ENCODE measurements around the gene FIBIN.

FIBIN gene

GRCh38 chr11:26950260-26950719 is 43.6 kb upstream of the FIBIN start:
- WGBS (ENCODE audit: insufficient coverage): 96% methylated on average over 5 of the region's 5 CpGs
- H3K27me3 ChIP-seq (replicated peaks in 2 of 5; ENCODE audit: control insufficient read depth in 4 of 5, insufficient read depth in 5 of 5, low read length in 4 of 5): no peaks in the 10 kb centered on the region
- CTCF ChIA-PET: no interaction called here
- no peak for DNase-seq
- no peaks in the 10 kb centered on the region for H3K36me3 ChIP-seq (ENCODE audit: control insufficient read depth in 4 of 4, insufficient read depth in 4 of 4, low read length in 3 of 4)
- H3K4me3 ChIP-seq (ENCODE audit: control insufficient read depth in 1 of 7, extremely low read depth in 1 of 7, insufficient read depth in 4 of 7, low read depth in 2 of 7, low read length in 6 of 7): no peak overlapping the region
- no peaks in the 10 kb centered on the region for H3K9me3 ChIP-seq (ENCODE audit: control extremely low read depth in 1 of 5, control insufficient read depth in 4 of 5, insufficient read depth in 2 of 5, low read depth in 1 of 5, low read length in 4 of 5)
- no peak overlapping the region for H3K27ac ChIP-seq (ENCODE audit: insufficient read depth in 1 of 2, low read depth in 1 of 2, low read length in 2 of 2, poor library complexity in 1 of 2, severe bottlenecking in 2 of 2)
- H3K4me1 ChIP-seq (ENCODE audit: control extremely low read depth in 1 of 4, control insufficient read depth in 4 of 4, insufficient read depth in 4 of 4, low read length in 3 of 4): no peaks in the 10 kb centered on the region
- POLR2A ChIA-PET: no interaction called here

DNA sequence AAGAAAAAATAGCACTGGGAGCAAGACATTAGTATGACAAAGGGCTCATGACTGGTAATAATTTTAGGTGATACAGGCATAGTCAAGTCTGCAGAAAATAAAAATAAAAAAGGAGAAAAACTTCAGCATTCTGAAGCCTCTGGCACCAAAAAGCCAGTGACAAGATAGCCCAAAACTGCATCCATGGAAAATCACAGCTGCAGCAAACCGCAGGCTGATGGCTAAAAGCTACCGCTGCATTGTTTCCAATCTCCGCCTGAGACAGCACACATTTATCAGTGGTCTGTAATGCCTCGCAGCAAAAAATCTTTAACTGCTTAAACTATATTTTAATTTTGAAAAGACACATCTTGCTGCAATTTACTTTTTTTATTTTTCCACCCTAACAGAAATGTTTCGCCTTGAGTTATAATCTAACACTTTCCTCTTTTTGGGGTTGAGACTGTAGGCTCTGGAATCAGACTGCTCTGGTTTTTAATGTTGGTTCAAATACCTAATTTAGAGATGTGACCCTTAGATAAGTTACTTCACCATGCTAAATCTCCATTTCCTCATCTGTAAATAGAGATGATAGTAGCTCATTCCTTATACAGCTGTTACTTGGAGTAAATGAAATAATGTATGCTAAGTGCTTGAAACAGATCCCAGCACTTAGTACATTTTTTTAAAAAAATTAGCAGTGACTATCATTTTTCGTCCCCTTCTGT is 42.0 kb upstream of the FIBIN start:
- no peak for DNase-seq
- Histone ChIP-seq H3K9me3 (ENCODE audit: control extremely low read depth in 1 of 5, control insufficient read depth in 4 of 5, insufficient read depth in 2 of 5, low read depth in 1 of 5, low read length in 4 of 5) (no peaks in the 10 kb centered on the region), H3K27me3 (replicated peaks in 2 of 5; ENCODE audit: control insufficient read depth in 4 of 5, insufficient read depth in 5 of 5, low read length in 4 of 5) (no peaks in the 10 kb centered on the region), H3K27ac (ENCODE audit: insufficient read depth in 1 of 2, low read depth in 1 of 2, low read length in 2 of 2, poor library complexity in 1 of 2, severe bottlenecking in 2 of 2) (no peak overlapping the region), H3K36me3 (ENCODE audit: control insufficient read depth in 4 of 4, insufficient read depth in 4 of 4, low read length in 3 of 4) (no peaks in the 10 kb centered on the region), H3K4me1 (ENCODE audit: control extremely low read depth in 1 of 4, control insufficient read depth in 4 of 4, insufficient read depth in 4 of 4, low read length in 3 of 4) (no peaks in the 10 kb centered on the region), H3K4me3 (ENCODE audit: control insufficient read depth in 1 of 7, extremely low read depth in 1 of 7, insufficient read depth in 4 of 7, low read depth in 2 of 7, low read length in 6 of 7) (no peak overlapping the region)
- ChIA-PET POLR2A (no interaction called here), CTCF (no interaction called here)
- WGBS (ENCODE audit: insufficient coverage): 100% methylated on average over 3 of the region's 6 CpGs

DNA sequence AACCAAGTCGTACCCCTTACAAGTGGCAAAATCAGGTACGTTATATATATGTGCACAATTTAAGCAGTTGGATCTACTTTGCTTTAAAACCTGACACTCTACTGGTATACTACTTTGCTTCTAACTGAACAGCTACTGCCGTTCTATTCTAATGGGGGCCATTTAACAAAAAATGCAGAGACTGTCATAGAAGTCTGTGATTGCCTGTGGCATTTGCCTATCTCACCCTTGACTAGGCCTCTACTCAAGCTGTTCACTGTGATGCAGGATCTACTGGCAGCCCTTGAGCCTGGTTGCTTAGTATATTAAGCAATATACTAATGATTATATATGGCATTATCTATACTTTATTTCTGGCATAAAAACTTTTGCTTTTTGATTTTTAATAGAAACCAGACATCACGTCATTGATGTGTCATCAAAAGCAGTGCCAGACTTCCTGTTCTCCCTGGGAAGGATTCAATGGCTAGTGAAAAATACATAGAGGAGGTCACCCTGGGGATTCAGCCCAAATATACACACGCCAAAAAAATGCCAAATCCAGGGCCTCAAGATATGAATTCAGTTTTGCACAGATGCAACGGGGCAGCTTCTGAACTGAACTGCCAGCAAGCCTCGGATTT is 40.0 kb upstream of the FIBIN start:
- WGBS (ENCODE audit: insufficient coverage): 97% methylated on average over 6 of the region's 7 CpGs
- ChIA-PET CTCF (interaction anchor here (0.8 kb wide), 1 partner anchor 10 kb away, joined by 3 read pairs; no protein-coding TSS in a partner anchor), POLR2A (no interaction called here)
- no peaks in the 10 kb centered on the region for H3K4me1 ChIP-seq (ENCODE audit: control extremely low read depth in 1 of 4, control insufficient read depth in 4 of 4, insufficient read depth in 4 of 4, low read length in 3 of 4)
- no peak for DNase-seq
- H3K27ac ChIP-seq (ENCODE audit: insufficient read depth in 1 of 2, low read depth in 1 of 2, low read length in 2 of 2, poor library complexity in 1 of 2, severe bottlenecking in 2 of 2): no peak overlapping the region
- H3K9me3 ChIP-seq (ENCODE audit: control extremely low read depth in 1 of 5, control insufficient read depth in 4 of 5, insufficient read depth in 2 of 5, low read depth in 1 of 5, low read length in 4 of 5): no peaks in the 10 kb centered on the region
- H3K36me3 ChIP-seq (ENCODE audit: control insufficient read depth in 4 of 4, insufficient read depth in 4 of 4, low read length in 3 of 4): no peaks in the 10 kb centered on the region
- H3K27me3 ChIP-seq (replicated peaks in 2 of 5; ENCODE audit: control insufficient read depth in 4 of 5, insufficient read depth in 5 of 5, low read length in 4 of 5): no peaks in the 10 kb centered on the region
- H3K4me3 ChIP-seq (ENCODE audit: control insufficient read depth in 1 of 7, extremely low read depth in 1 of 7, insufficient read depth in 4 of 7, low read depth in 2 of 7, low read length in 6 of 7): no peak overlapping the region

- no peaks in the 10 kb centered on the region for H3K9me3 ChIP-seq (ENCODE audit: control extremely low read depth in 1 of 5, control insufficient read depth in 4 of 5, insufficient read depth in 2 of 5, low read depth in 1 of 5, low read length in 4 of 5)
- no peaks in the 10 kb centered on the region for H3K27me3 ChIP-seq (replicated peaks in 2 of 5; ENCODE audit: control insufficient read depth in 4 of 5, insufficient read depth in 5 of 5, low read length in 4 of 5)
- 100% methylated on average over 1 of the region's 2 CpGs for WGBS (ENCODE audit: insufficient coverage)
- no peak overlapping the region for H3K27ac ChIP-seq (ENCODE audit: insufficient read depth in 1 of 2, low read depth in 1 of 2, low read length in 2 of 2, poor library complexity in 1 of 2, severe bottlenecking in 2 of 2)
- CTCF ChIA-PET: no interaction called here
- POLR2A ChIA-PET: no interaction called here
- H3K4me1 ChIP-seq (ENCODE audit: control extremely low read depth in 1 of 4, control insufficient read depth in 4 of 4, insufficient read depth in 4 of 4, low read length in 3 of 4): no peaks in the 10 kb centered on the region
- no peak overlapping the region for H3K4me3 ChIP-seq (ENCODE audit: control insufficient read depth in 1 of 7, extremely low read depth in 1 of 7, insufficient read depth in 4 of 7, low read depth in 2 of 7, low read length in 6 of 7)
- H3K36me3 ChIP-seq (ENCODE audit: control insufficient read depth in 4 of 4, insufficient read depth in 4 of 4, low read length in 3 of 4): no peaks in the 10 kb centered on the region
- DNase-seq: no peak
Observed at GRCh38 chr11:26958005-26958701, 35.8 kb upstream of the FIBIN start.

DNA sequence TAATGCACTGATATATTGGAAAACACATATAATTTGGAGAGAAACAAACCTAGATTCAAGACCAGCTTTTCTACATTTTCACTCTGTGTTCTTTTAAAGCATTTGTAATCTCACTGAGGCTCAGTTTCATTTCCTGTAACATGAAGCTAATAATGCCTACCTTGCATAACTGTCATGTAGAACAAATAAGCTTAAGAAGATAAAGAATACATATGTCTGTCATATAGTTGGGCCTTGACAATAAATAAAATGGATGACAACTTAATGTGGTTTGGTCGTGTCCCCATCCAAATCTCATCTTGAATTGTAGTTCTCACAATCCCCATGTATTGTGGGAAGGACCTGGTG is 35.2 kb upstream of the FIBIN start:
- Histone ChIP-seq H3K9me3 (ENCODE audit: control extremely low read depth in 1 of 5, control insufficient read depth in 4 of 5, insufficient read depth in 2 of 5, low read depth in 1 of 5, low read length in 4 of 5) (no peaks in the 10 kb centered on the region), H3K27me3 (replicated peaks in 2 of 5; ENCODE audit: control insufficient read depth in 4 of 5, insufficient read depth in 5 of 5, low read length in 4 of 5) (no peaks in the 10 kb centered on the region), H3K4me1 (ENCODE audit: control extremely low read depth in 1 of 4, control insufficient read depth in 4 of 4, insufficient read depth in 4 of 4, low read length in 3 of 4) (no peaks in the 10 kb centered on the region), H3K27ac (ENCODE audit: insufficient read depth in 1 of 2, low read depth in 1 of 2, low read length in 2 of 2, poor library complexity in 1 of 2, severe bottlenecking in 2 of 2) (no peak overlapping the region), H3K4me3 (ENCODE audit: control insufficient read depth in 1 of 7, extremely low read depth in 1 of 7, insufficient read depth in 4 of 7, low read depth in 2 of 7, low read length in 6 of 7) (no peak overlapping the region), H3K36me3 (ENCODE audit: control insufficient read depth in 4 of 4, insufficient read depth in 4 of 4, low read length in 3 of 4) (no peaks in the 10 kb centered on the region)
- no peak for DNase-seq
- CTCF ChIA-PET: no interaction called here
- POLR2A ChIA-PET: no interaction called here
- 57% methylated on average over 1 of the region's 1 CpG for WGBS (ENCODE audit: insufficient coverage)

GRCh38 chr11:26960281-26960680 is 33.6 kb upstream of the FIBIN start:
- no peak overlapping the region for H3K4me3 ChIP-seq (ENCODE audit: control insufficient read depth in 1 of 7, extremely low read depth in 1 of 7, insufficient read depth in 4 of 7, low read depth in 2 of 7, low read length in 6 of 7)
- no peaks in the 10 kb centered on the region for H3K9me3 ChIP-seq (ENCODE audit: control extremely low read depth in 1 of 5, control insufficient read depth in 4 of 5, insufficient read depth in 2 of 5, low read depth in 1 of 5, low read length in 4 of 5)
- H3K4me1 ChIP-seq (ENCODE audit: control extremely low read depth in 1 of 4, control insufficient read depth in 4 of 4, insufficient read depth in 4 of 4, low read length in 3 of 4): no peaks in the 10 kb centered on the region
- no peaks in the 10 kb centered on the region for H3K27me3 ChIP-seq (replicated peaks in 2 of 5; ENCODE audit: control insufficient read depth in 4 of 5, insufficient read depth in 5 of 5, low read length in 4 of 5)
- POLR2A ChIA-PET: no interaction called here
- H3K36me3 ChIP-seq (ENCODE audit: control insufficient read depth in 4 of 4, insufficient read depth in 4 of 4, low read length in 3 of 4): no peaks in the 10 kb centered on the region
- no peak overlapping the region for H3K27ac ChIP-seq (ENCODE audit: insufficient read depth in 1 of 2, low read depth in 1 of 2, low read length in 2 of 2, poor library complexity in 1 of 2, severe bottlenecking in 2 of 2)
- CTCF ChIA-PET: no interaction called here
- WGBS (ENCODE audit: insufficient coverage): no CpG with 5 or more reads among the region's 2 CpGs
- DNase-seq: no peak

DNA sequence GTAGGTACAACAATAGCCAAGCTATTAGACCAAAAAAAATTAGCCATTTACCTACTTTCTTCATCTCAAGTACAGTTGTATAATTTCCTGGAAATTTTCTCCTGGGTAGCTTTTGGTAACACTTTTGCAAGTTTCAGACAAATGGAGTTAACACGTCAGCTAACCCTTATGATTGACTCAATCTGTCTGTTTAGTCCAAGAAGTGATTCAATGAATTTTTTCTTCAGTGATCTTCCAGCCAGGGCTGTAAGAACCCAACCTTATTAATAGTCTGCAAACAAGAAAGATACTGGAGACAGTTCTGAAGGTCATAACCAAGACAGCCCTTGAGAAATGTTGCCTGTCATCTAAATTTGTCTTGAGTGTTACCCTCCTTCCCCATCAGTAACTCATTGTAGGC is 30.1 kb upstream of the FIBIN start:
- Histone ChIP-seq H3K4me1 (ENCODE audit: control extremely low read depth in 1 of 4, control insufficient read depth in 4 of 4, insufficient read depth in 4 of 4, low read length in 3 of 4) (no peaks in the 10 kb centered on the region), H3K27me3 (replicated peaks in 2 of 5; ENCODE audit: control insufficient read depth in 4 of 5, insufficient read depth in 5 of 5, low read length in 4 of 5) (no peaks in the 10 kb centered on the region), H3K36me3 (ENCODE audit: control insufficient read depth in 4 of 4, insufficient read depth in 4 of 4, low read length in 3 of 4) (no peaks in the 10 kb centered on the region), H3K4me3 (ENCODE audit: control insufficient read depth in 1 of 7, extremely low read depth in 1 of 7, insufficient read depth in 4 of 7, low read depth in 2 of 7, low read length in 6 of 7) (no peak overlapping the region), H3K27ac (ENCODE audit: insufficient read depth in 1 of 2, low read depth in 1 of 2, low read length in 2 of 2, poor library complexity in 1 of 2, severe bottlenecking in 2 of 2) (no peak overlapping the region), H3K9me3 (ENCODE audit: control extremely low read depth in 1 of 5, control insufficient read depth in 4 of 5, insufficient read depth in 2 of 5, low read depth in 1 of 5, low read length in 4 of 5) (no peaks in the 10 kb centered on the region)
- ChIA-PET CTCF (no interaction called here), POLR2A (no interaction called here)
- WGBS (ENCODE audit: insufficient coverage): 89% methylated on average over 1 of the region's 1 CpG
- DNase-seq: no peak
